NCI-H2196 (cell line): ENCODE results near the gene SHKBP1.

Experiments used
- DNase-seq: peaks from one replicate; lab custom pipeline; 2025; ENCODE audit not compliant: unreplicated experiment; lab: John Stamatoyannopoulos, UW

SHKBP1 gene

GRCh38 chr19:40599331-40599901 lies 22.7 kb downstream of the SHKBP1 start:
- no peak for DNase-seq

DNA sequence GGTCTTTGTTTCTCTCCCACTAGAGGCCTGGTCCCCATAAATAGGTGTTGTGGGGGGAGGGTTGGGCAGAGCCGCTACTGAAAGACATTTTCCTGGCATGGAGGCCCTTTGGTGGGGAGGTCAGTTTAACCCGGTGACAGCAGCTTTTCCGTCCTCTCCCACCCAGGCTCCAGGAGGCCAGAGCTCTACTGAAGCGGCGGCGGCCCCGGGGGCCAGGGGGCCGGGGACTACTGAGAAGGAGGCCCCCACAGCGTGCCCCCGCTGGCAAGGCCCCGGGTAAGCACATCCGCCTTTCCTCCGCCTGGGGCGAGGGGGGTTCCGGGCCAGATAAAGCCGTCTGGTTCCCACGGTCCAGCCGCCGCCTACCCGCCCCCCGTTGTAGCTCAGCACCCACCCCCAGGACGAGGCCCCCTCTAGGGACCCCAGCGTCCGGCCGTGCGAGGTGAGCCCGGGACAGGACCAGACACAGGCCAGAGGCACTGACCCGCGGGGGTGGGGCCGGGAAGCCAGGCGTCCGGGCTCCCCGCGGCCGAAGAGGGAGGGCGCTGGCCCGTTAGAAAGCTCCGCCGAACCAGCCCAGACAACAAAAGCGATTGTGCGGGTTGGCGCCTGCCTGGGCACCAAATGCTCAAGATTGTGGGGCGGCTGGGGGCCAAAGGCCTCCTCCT lies 23.4 kb downstream of the SHKBP1 start:
- no peak for DNase-seq

GRCh38 chr19:40600570-40601133 lies 24.0 kb downstream of the SHKBP1 start:
- no peak for DNase-seq

- no peak for DNase-seq
Observed at GRCh38 chr19:40601134-40601974, 24.7 kb downstream of the SHKBP1 start, which contains the start of gene LTBP4. TSS of gene LTBP4 (plus strand) at chr19:40601369. CDS start at chr19:40601388, 19 bp downstream.

- DNase-seq: no peak
Observed at GRCh38 chr19:40603071-40603388, 26.4 kb downstream of the SHKBP1 start.

DNA sequence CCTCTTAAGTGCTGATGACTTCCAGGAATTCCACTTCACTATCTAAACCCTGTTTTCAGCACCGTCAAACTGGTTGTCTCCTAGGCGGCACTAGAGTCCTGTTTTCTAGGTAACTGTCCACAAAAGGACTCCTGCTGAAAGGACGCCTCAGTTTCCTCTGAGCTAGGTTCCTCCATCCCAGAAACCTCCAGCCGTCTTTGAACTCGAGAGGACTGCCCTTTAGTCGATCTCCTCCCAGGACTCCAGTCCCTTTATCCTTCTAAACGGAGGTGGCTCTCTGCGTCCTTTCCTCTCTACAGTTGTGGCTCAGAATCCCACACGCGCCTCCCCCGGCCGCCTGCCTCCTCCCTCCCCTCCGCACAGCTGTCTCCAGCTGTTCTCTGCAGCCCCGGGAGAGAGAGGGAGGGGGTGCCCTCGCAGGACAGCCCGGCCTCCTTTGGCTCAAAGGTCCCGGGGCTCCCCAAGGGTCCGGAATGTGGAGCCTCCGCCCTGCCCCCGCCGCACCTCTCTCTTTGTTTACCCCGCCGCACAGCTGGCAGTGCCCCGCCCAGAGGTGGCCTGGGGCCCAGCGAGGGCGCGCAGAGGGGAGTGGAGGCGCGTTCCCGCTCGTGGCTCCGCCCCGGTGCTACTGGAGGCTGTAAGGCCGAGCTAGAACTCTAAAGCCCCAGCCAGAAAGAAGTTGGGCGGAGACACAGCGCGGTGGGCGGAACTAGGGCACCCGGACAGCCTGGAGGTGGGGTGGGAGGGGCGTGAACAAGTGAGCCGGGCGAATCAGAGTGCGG lies 26.9 kb downstream of the SHKBP1 start:
- DNase-seq: peak; percentile 98

- no peak for DNase-seq
Observed at GRCh38 chr19:40604171-40604646, 27.5 kb downstream of the SHKBP1 start.

DNA sequence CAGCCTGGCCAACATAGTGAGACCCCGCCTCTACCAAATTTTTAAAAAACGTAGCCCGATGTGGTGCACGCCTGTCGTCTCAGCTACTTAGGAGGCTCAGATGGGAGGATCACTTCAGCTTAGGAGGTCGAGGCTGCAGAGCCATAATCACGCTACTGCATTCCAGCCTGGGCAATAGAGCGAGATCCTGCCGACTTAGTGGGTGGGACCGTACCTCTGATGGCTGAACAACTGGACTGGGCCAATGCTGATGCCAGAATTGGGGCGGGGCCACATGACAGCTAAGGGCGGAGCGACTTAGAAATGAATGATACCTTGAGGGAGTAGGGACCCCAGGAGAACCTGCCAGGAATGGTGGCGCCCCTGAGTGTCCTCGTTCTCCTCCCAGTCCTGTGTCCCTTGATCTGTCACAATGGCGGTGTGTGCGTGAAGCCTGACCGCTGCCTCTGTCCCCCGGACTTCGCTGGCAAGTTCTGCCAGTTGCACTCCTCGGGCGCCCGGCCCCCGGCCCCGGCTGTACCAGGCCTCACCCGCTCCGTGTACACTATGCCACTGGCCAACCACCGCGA lies 28.1 kb downstream of the SHKBP1 start:
- peak; percentile 57 for DNase-seq

GRCh38 chr19:40605216-40605971 lies 28.7 kb downstream of the SHKBP1 start:
- DNase-seq: peak; percentile 92

- DNase-seq: no peak
Observed at GRCh38 chr19:40607311-40608239, 30.9 kb downstream of the SHKBP1 start.

GRCh38 chr19:40608240-40608621 lies 31.6 kb downstream of the SHKBP1 start:
- DNase-seq: no peak

- DNase-seq: no peak
Observed at GRCh38 chr19:40608957-40609356, 32.3 kb downstream of the SHKBP1 start.

GRCh38 chr19:40609561-40610395 lies 33.1 kb downstream of the SHKBP1 start:
- DNase-seq: peak; percentile 93

DNA sequence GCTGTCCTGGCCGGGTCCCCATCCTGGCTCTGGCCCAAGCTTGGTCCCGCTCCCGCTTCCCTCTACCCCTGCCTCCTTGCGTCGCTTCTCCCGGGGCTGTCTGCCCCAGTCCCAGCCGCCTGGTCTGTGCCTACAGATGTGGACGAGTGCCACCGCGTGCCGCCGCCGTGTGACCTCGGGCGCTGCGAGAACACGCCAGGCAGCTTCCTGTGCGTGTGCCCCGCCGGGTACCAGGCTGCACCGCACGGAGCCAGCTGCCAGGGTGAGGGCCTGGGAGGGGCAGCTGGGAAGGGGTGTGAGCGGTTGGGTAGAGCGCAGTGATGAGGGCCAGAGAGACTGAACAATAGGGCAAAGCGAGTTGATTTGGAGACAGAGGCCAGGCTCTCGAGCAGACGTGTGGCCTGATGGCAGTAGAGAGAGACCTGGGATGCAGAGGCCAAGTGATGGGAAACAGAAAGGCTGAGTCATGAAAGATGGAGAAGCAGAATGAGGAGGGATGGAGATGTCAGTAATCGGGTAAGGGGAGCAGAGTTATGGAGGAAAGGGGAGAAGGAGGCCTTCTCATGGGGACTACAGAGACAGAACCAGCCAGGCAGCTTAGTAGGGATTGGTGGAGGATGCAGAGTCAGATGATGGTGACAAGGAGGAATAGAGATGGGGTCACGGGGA lies 33.9 kb downstream of the SHKBP1 start:
- DNase-seq: peak; percentile 54

DNA sequence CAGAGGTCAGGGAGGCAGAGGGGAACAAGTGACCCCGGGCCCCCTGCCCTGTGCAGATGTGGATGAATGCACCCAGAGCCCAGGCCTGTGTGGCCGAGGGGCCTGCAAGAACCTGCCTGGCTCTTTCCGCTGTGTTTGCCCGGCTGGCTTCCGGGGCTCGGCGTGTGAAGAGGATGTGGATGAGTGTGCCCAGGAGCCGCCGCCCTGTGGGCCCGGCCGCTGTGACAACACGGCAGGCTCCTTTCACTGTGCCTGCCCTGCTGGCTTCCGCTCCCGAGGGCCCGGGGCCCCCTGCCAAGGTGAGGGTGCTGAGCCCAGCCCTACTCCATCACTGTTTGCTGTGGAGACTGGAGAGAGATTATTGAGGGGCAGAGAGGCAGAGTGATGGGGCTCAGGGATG lies 34.4 kb downstream of the SHKBP1 start:
- DNase-seq: no peak

DNA sequence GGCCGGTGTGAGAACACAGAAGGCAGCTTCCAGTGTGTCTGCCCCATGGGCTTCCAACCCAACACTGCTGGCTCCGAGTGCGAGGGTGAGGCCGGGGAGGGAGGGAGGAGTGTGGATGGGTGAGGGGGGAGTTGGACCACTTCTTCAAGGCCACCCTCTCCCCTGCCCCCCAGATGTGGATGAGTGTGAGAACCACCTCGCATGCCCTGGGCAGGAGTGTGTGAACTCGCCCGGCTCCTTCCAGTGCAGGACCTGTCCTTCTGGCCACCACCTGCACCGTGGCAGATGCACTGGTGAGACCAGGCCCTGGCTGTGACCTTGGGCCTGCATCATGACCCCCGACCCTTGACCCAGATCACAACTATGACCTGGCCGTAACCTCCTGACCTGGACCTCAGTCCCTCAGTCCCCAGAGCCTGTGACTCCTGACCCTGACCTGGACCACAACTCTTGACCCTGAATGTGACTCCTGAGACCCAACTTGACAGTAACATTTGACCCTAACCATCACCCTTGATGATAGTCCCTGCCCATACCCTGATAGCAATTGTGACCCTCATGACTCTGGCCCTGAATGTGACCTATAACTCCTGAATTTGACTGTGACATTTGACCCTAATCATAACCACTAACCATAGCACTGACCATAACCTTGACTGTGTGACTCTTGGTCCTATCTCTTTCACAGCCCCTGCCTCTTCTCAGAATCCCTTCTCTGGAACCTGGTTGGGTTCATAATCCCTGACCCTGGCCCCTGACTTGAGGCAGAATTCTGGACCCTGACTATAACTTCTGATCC lies 35.4 kb downstream of the SHKBP1 start:
- DNase-seq: no peak
